Hepatic stellate cell (primary cell): Measurements from ENCODE around the gene OR2A14.
"Not testable (repeated sequence)": the region's sequence is repeated elsewhere in the genome, so short reads cannot be mapped to it uniquely, and the experiment has no call there.

Experiments
- DNase-seq: peaks from one replicate; pipeline ENCODE4 v3.0.0; 2011; ENCODE audit warnings: low spot score

Gene OR2A14

GRCh38 chr7:144158861-144159260 is 35.9 kb downstream of the OR2A14 start:
- no peak for DNase-seq

- DNase-seq: no peak
These were observed 41.8 kb downstream of the OR2A14 start for GRCh38 chr7:144164784-144165183.

GRCh38 chr7:144171594-144172350 is 48.8 kb downstream of the OR2A14 start:
- DNase-seq: not testable (repeated sequence)

GRCh38 chr7:144174613-144175012 is 51.6 kb downstream of the OR2A14 start:
- no peak for DNase-seq

DNA sequence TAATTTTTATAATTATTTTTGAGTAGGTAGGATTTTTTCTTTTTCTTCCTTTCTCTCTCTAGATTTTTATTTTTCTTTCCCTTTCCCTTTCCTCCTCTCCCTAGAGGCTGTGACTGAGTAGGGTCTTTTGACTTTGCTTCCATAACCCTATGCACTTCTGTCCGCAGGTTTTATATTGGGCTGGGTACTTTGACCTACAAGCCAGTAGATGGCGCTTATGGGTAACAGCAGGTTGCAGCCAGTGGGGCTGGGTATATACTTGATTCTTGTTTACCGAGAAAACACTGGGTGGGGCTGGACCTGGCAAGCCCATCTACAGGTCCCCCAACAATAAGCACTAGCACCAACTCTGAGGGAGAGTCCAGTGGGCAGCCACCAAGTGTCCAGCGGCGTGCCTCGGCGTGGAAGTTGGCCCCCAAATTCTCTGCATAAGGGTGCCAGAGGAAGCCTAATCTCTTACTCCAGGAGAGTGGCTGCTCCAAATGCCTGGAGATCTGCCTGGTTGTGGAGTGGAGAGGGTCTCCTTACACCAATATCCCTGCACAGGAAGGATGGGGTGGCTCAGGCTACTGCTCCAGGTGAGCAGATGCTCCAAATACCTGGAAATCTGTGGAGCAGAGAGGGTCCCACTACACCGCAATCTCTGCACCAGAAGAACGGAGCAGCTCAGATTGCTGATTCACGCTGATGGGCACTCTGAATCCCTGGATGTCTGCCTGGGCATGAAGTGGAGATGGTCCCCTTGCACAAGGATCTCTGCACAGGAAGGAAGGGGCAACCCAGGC is 55.6 kb downstream of the OR2A14 start:
- not testable (repeated sequence) for DNase-seq

DNA sequence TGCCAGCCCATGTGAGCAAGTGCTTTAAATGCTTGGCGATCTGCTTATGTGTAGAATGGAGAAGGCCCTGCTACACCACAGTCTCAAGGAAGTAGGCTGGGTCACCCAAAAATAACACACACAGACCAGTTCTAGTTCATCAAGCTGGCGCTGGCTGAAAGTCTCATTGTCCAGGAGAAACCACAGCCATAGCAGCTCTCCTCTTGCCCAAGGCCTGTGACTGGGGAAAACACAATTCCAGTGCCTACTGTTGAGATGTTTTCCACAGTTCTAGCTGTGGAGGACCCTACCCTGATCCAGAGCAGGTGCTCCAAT is 56.1 kb downstream of the OR2A14 start:
- DNase-seq: not testable (repeated sequence)
